H7 (cell line): Measurements from ENCODE around the gene TM4SF4. TPM values are rescaled to one million over a fixed set of nuclear protein-coding genes. Genes with fewer than 3 reads are reported as not detected.

ENCODE experiments used
- DNase-seq: peaks from one replicate; pipeline ENCODE4 v3.0.0; 2012
- H3K27me3 ChIP-seq: 2 replicates; pipeline ENCODE4 v1.6.0; 2011; ENCODE audit warnings: mild to moderate bottlenecking, low read length; ENCODE audit not compliant: control insufficient read depth, insufficient read depth
- H3K36me3 ChIP-seq: replicated peaks from 2 replicates; pipeline ENCODE4 v1.5.1; 2011; ENCODE audit warnings: low read length; ENCODE audit not compliant: control insufficient read depth, insufficient read depth
- H3K4me3 ChIP-seq: 2 replicates; pipeline ENCODE4 v1.5.1; 2011; ENCODE audit warnings: low read depth, mild to moderate bottlenecking, control low read depth, low read length, moderate library complexity; ENCODE audit not compliant: insufficient read depth
- total RNA-seq: library from RNA; depleted of rRNA; stranded (reverse); fragments of >200 nt; shearing (Covaris generic); gene quantifications from 2 replicates; pipeline ENCODE4 v1.2.3, GENCODE V29; 2014

Gene TM4SF4
- total RNA-seq, 1 experiment from 2014 or later, result not detected

- no peaks in the 10 kb centered on the region for H3K27me3 ChIP-seq
These were observed 7.0 kb downstream of the TM4SF4 start for GRCh38 chr3:149481491-149481890.

GRCh38 chr3:149486726-149487125, 12.2 kb downstream of the TM4SF4 start:
- no peak for DNase-seq
- Histone ChIP-seq H3K4me3 (no peak overlapping the region), H3K36me3 (no peaks in the 10 kb centered on the region), H3K27me3 (no peaks in the 10 kb centered on the region)

More at GRCh38 chr3:149481491-149481890, 7.0 kb downstream of the TM4SF4 start:
- no peak for DNase-seq
- Histone ChIP-seq H3K36me3 (no peaks in the 10 kb centered on the region), H3K4me3 (no peak overlapping the region)

DNA sequence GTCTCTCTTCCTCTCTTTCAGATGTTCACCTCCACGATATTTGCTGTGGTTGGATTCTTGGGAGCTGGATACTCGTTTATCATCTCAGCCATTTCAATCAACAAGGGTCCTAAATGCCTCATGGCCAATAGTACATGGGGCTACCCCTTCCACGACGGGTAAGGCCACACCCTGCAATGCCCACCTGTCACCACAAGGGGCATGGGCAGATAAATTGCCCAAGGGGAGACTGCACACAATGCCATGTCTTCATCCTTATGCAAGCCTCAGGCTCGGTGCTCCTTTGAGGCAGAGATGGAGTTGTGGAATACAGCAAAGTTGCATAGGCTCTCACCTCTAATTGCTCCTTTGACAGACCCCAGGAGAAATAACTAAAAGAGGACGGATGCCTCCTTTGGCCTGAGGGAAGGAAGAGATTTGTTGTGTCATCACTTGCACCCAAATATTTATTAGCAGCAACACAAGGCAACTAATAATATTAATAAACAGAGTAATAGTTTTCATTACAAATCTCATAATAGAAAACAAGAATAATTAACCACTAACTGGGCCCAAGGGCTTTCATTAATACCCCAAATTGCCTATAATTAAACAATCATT, 13.2 kb downstream of the TM4SF4 start:
- Histone ChIP-seq H3K36me3 (no peaks in the 10 kb centered on the region), H3K4me3 (no peak overlapping the region), H3K27me3 (no peaks in the 10 kb centered on the region)
- peak; percentile 44 for DNase-seq

DNA sequence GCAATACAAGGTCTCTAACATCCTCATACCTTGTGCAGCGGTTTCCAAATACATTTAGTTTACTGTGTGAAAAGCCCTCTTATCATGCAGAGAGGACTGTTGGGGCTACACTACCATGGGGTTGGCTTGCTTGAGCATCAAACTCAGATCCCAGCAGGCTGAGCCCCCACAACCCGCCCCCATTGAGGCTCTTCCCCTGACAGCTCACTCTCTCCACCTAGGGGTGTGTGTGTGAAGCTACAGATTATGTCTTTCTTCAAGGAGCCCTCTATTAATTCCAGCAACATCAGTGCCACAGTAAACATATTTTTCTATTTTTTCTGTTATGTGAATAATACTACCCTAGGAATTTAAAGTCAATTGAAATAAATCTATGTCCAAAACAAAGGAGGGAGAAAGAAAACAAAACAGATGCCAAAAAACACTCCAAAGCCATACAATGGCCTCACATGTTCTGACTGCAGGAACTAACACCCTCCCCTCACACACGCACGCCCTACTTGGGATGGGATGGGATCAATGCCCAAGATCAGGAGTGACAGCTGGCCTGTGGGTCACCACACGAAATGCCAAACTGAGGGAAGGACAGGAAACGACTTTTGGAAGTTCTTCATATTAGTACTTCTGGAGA, 14.7 kb downstream of the TM4SF4 start:
- H3K36me3 ChIP-seq, result no peaks in the 10 kb centered on the region
- no peak overlapping the region for H3K4me3 ChIP-seq
- peak; percentile 62 for DNase-seq
- no peaks in the 10 kb centered on the region for H3K27me3 ChIP-seq

- no peak overlapping the region for H3K4me3 ChIP-seq
- no peaks in the 10 kb centered on the region for H3K27me3 ChIP-seq
- no peak for DNase-seq
- no peaks in the 10 kb centered on the region for H3K36me3 ChIP-seq
These were observed 15.9 kb downstream of the TM4SF4 start for GRCh38 chr3:149490260-149490971.

GRCh38 chr3:149493315-149494021, 19.0 kb downstream of the TM4SF4 start:
- no peaks in the 10 kb centered on the region for H3K27me3 ChIP-seq
- no peak overlapping the region for H3K4me3 ChIP-seq
- no peak for DNase-seq
- H3K36me3 ChIP-seq, result no peaks in the 10 kb centered on the region

- peak; percentile 44 for DNase-seq
- Histone ChIP-seq H3K36me3 (no peaks in the 10 kb centered on the region), H3K27me3 (no peaks in the 10 kb centered on the region), H3K4me3 (no peak overlapping the region)
These were observed 19.7 kb downstream of the TM4SF4 start for GRCh38 chr3:149494022-149494758.

DNA sequence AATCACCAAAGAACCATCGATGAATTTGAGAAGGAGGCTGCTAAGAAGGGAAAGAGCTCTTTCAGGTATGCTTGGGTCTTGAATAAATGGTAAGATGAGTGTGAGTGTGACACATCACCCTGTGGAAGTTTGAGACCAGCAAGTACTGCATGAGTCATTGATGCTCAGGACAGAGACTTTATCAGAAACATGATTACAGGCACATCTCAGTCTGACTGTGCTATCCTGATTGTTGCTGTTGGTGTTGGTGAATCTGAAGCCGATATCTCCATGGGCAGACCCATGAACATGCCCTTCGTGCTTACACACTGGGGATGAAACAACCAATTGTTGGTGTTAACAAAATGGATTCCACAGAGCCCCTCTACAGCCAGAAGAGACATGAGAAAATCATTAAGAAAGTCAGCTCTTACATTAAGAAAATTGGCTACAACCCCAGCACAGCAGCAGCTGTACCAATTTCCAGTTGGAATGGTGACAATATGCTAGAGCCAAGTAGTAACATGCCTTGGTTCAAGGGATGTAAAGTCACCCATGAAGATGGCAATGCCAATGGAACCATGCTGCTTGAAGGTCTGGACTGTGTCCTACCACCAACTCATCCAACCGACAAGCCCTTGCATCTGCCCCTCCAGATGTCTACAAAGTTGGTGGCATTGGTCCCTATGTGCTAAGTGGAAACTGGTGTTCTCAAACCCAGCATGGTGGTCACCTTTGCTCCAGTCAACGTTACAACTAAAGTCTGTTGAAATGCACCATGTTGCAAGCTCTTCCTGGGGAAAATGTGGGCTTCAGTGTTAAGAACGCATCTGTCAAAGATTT, 20.5 kb downstream of the TM4SF4 start:
- Histone ChIP-seq H3K27me3 (no peaks in the 10 kb centered on the region), H3K36me3 (no peaks in the 10 kb centered on the region), H3K4me3 (no peak overlapping the region)
- no peak for DNase-seq

GRCh38 chr3:149495581-149496125, 21.2 kb downstream of the TM4SF4 start:
- H3K36me3 ChIP-seq, result no peaks in the 10 kb centered on the region
- no peak for DNase-seq

GRCh38 chr3:149496891-149497290, 22.4 kb downstream of the TM4SF4 start:
- H3K27me3 ChIP-seq, result no peaks in the 10 kb centered on the region
- no peak overlapping the region for H3K4me3 ChIP-seq
- no peaks in the 10 kb centered on the region for H3K36me3 ChIP-seq

More at GRCh38 chr3:149495581-149496125, 21.2 kb downstream of the TM4SF4 start:
- Histone ChIP-seq H3K4me3 (no peak overlapping the region), H3K27me3 (no peaks in the 10 kb centered on the region)

GRCh38 chr3:149497966-149498670, 23.6 kb downstream of the TM4SF4 start:
- Histone ChIP-seq H3K36me3 (no peaks in the 10 kb centered on the region), H3K4me3 (no peak overlapping the region), H3K27me3 (no peaks in the 10 kb centered on the region)
- no peak for DNase-seq

More at GRCh38 chr3:149496891-149497290, 22.4 kb downstream of the TM4SF4 start:
- no peak for DNase-seq

DNA sequence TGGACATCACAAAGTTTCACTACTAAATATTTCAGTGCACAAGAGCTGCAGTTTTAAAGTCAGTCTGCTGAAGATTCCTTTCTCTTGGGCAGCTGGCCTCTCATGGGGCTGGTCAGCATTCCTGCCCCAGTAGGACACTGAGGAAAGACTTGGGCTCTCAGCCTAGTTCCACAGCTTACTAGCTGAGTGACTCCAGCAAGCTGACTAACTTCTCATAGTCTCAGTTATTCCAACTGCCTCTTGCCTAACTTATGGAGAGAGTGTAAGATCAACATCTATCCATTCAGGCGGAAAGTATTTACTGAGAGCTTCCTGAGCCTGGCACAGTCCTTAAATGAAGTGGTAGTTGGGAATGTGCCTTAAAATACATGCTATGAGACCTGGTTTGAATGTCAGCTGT, 27.0 kb downstream of the TM4SF4 start:
- no peak for DNase-seq
- Histone ChIP-seq H3K27me3 (no peaks in the 10 kb centered on the region), H3K36me3 (no peaks in the 10 kb centered on the region), H3K4me3 (no peak overlapping the region)

DNA sequence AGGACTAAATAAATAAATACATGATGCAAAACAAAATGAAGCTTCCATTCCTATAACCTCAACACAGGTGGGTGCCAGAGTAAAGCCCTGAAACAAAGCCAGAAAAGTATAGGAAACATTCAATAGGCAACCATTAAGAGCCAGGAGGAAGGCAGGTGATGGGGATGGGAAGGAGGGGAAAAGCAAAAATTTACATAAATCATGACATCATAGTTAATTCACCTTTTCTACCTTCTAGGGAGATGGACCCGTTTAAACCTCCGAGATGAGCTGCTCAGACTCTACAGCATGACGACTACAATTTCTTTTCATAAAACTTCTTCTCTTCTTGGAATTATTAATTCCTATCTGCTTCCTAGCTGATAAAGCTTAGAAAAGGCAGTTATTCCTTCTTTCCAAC, 27.9 kb downstream of the TM4SF4 start:
- Histone ChIP-seq H3K4me3 (no peak overlapping the region), H3K36me3 (no peaks in the 10 kb centered on the region), H3K27me3 (no peaks in the 10 kb centered on the region)
- no peak for DNase-seq
